Brain microvascular endothelial cell (primary cell): Measurements from ENCODE around the gene FAM111A.
A peak's percentile ranks its signal among the peaks of the same experiment; 100 is the strongest.

Experiments used
- DNase-seq: peaks from one replicate; pipeline ENCODE4 v3.0.0-alpha.2; 2020
- H3K27ac ChIP-seq: fragments of 250-450 bp; sonication (Bioruptor Pico); 2 replicates; pipeline ENCODE4 v1.5.1; 2020; ENCODE audit warnings: mild to moderate bottlenecking, moderate library complexity
- H3K27me3 ChIP-seq: fragments of 250-450 bp; sonication (Bioruptor Pico); replicated peaks from 2 replicates; pipeline ENCODE4 v1.5.1; 2020; ENCODE audit warnings: mild to moderate bottlenecking
- H3K36me3 ChIP-seq: fragments of 250-450 bp; sonication (Bioruptor Pico); replicated peaks from 2 replicates; pipeline ENCODE4 v1.5.1; 2020; ENCODE audit warnings: mild to moderate bottlenecking
- H3K4me3 ChIP-seq: 2 replicates; pipeline ENCODE4 v1.5.1; 2011; ENCODE audit warnings: low read depth, mild to moderate bottlenecking, control low read depth, low read length, moderate library complexity
- CTCF ChIP-seq: IDR thresholded peaks from 2 replicates; pipeline ENCODE4 v1.5.1; 2011; ENCODE audit warnings: low read depth, mild to moderate bottlenecking, moderate library complexity, low read length, control low read depth, inconsistent platforms; ENCODE audit errors: missing control alignments
- in situ Hi-C: cut with HindIII; loops from 2 replicates; pipeline ENCODE4 v1.10.0; 2017; ENCODE audit warnings: low sequenced_read_pairs, low pct_ligation_motif_present

The FAM111A gene

GRCh38 chr11:59141673-59142460 is 789 bp upstream of the FAM111A start:
- peak overlapping the region; percentile 89 for H3K4me3 ChIP-seq
- no peak for TF ChIP-seq CTCF
- H3K36me3 ChIP-seq, result no peaks in the 10 kb centered on the region
- no peak for DNase-seq
- H3K27me3 ChIP-seq, result no peaks in the 10 kb centered on the region
- in situ Hi-C loops, result no loop called here
- H3K27ac ChIP-seq, result peak overlapping the region; percentile 82

GRCh38 chr11:59144096-59144495 is 1.4 kb downstream of the FAM111A start:
- peak overlapping the region; percentile 1 for H3K27ac ChIP-seq
- H3K4me3 ChIP-seq, result peak overlapping the region; percentile 54
- DNase-seq, result no peak
- no peaks in the 10 kb centered on the region for H3K27me3 ChIP-seq
- H3K36me3 ChIP-seq, result peaks cover 2% of the 10 kb centered on the region
- TF ChIP-seq CTCF, result no peak
- in situ Hi-C loops, result no loop called here

GRCh38 chr11:59144579-59145345 is 2.1 kb downstream of the FAM111A start:
- TF ChIP-seq CTCF, result peak; percentile 26
- in situ Hi-C loops, result no loop called here
- peaks cover 2% of the 10 kb centered on the region for H3K36me3 ChIP-seq
- peak; percentile 74 for DNase-seq
- peak overlapping the region; percentile 54 for H3K4me3 ChIP-seq
- H3K27ac ChIP-seq, result peak overlapping the region; percentile 1
- no peaks in the 10 kb centered on the region for H3K27me3 ChIP-seq

GRCh38 chr11:59145534-59145933 is 2.9 kb downstream of the FAM111A start:
- no peak for TF ChIP-seq CTCF
- Histone ChIP-seq H3K27ac (no peak overlapping the region), H3K36me3 (peaks cover 2% of the 10 kb centered on the region), H3K27me3 (no peaks in the 10 kb centered on the region), H3K4me3 (peak overlapping the region; percentile 54)
- DNase-seq, result no peak
- in situ Hi-C loops, result no loop called here

- no peak overlapping the region for H3K27ac ChIP-seq
- no peak for TF ChIP-seq CTCF
- no peak overlapping the region for H3K4me3 ChIP-seq
- H3K36me3 ChIP-seq, result peaks cover 2% of the 10 kb centered on the region
- no peak for DNase-seq
- H3K27me3 ChIP-seq, result no peaks in the 10 kb centered on the region
- in situ Hi-C loops, result no loop called here
These were observed 9.1 kb downstream of the FAM111A start for GRCh38 chr11:59151761-59152160.
